HepG2 (cell line): ENCODE measurements around the gene ARID5B. TPM values are rescaled to one million over a fixed set of nuclear protein-coding genes. Genes with fewer than 3 reads are reported as not detected.

Experiments used
- ATAC-seq: fragments of 200-7000 bp; cut with Tn5 transposase; 3 replicates; pipeline ENCODE4 v1.9.1; 2020; ENCODE audit warnings: mild to moderate bottlenecking, moderate library complexity
- BruUV-seq: library from RNA; stranded (reverse); fragments of 400-500 nt; replicated peaks from 2 replicates; lab custom pipeline; 2021; lab: Mats Ljungman, UMichigan
- CTCF ChIA-PET: fragments of 300-600 bp; formaldehyde crosslinking; extraction: SDS; loops from one replicate; lab custom pipeline; 2021; ENCODE audit warnings: low total read pairs, inconsistent platforms, low intra/inter-chr PET ratio; lab: Yijun Ruan, JAX
- POLR2A ChIA-PET: fragments of 350-600 bp; sonication (Branson Sonifier 250); formaldehyde crosslinking; loops from one replicate; lab custom pipeline; 2020; ENCODE audit warnings: antibody characterized with exemption, inconsistent platforms; lab: Yijun Ruan, JAX
- DNase-seq: peaks from one replicate; pipeline ENCODE4 v3.0.0-alpha.2; 2015; ENCODE audit warnings: low spot score
- FAIRE-seq: peaks from 3 replicates; lab custom pipeline; 2011; peaks lifted over from hg19 to GRCh38; lab: Jason Lieb, UNC
- H2AFZ ChIP-seq: one replicate; pipeline ENCODE4 v1.6.1; 2011; ENCODE audit warnings: low read length, inconsistent platforms
- H3K27ac ChIP-seq: fragments of 300-600 bp; 3 replicates; pipeline ENCODE4 v1.8.0; 2011; ENCODE audit warnings: mixed run types, mild to moderate bottlenecking, mixed read lengths, low read length, inconsistent platforms; ENCODE audit not compliant: insufficient read depth; ENCODE audit errors: extremely low read length
- H3K27me3 ChIP-seq, 2 experiments: fragments of 200-600 bp in 1 of 2; 2 replicates in 1 of 2; 3 replicates in 1 of 2; pipeline versions ENCODE4 v1.6.0 to v1.8.0; 2011; ENCODE audit warnings: low read length in 2 of 2, mild to moderate bottlenecking in 2 of 2, moderate library complexity in 2 of 2, inconsistent platforms in 1 of 2; ENCODE audit not compliant: insufficient read depth in 2 of 2, control insufficient read depth in 1 of 2
- H3K36me3 ChIP-seq, 2 experiments: fragments of 200-600 bp in 1 of 2; replicated peaks in 1 of 2; 2 replicates in 1 of 2; 3 replicates in 1 of 2; pipeline versions ENCODE4 v1.5.1 to v1.8.0; 2011; ENCODE audit warnings: low read length in 2 of 2, inconsistent platforms in 1 of 2; ENCODE audit not compliant: insufficient read depth in 2 of 2, control insufficient read depth in 1 of 2
- H3K4me1 ChIP-seq: 2 replicates; pipeline ENCODE4 v1.5.1; 2012; ENCODE audit warnings: low read length, inconsistent platforms; ENCODE audit not compliant: insufficient read depth
- H3K4me2 ChIP-seq: 2 replicates; pipeline ENCODE4 v1.6.0; 2011; ENCODE audit warnings: low read depth, low read length, inconsistent platforms
- H3K4me3 ChIP-seq, 3 experiments: fragments of 200-600 bp in 1 of 3; sonication (generic), shearing (Covaris generic) in 1 of 3; replicated peaks in 1 of 3; 2 replicates each; pipeline ENCODE4 v1.5.1; 2011 to 2016; ENCODE audit warnings: low read length in 3 of 3, inconsistent platforms in 2 of 3, low read depth in 2 of 3, mild to moderate bottlenecking in 2 of 3, control low read depth in 1 of 3, mixed read lengths in 1 of 3; ENCODE audit not compliant: insufficient read depth in 1 of 3
- H3K79me2 ChIP-seq: one replicate; pipeline ENCODE4 v1.6.1; 2011; ENCODE audit warnings: low read length, inconsistent platforms; ENCODE audit not compliant: insufficient read depth
- H3K9ac ChIP-seq: 2 replicates; pipeline ENCODE4 v1.6.0; 2011; ENCODE audit warnings: mild to moderate bottlenecking, low read depth, low read length, inconsistent platforms; ENCODE audit not compliant: insufficient read depth
- H3K9me3 ChIP-seq: 2 replicates; pipeline ENCODE4 v1.5.1; 2012; ENCODE audit warnings: mild to moderate bottlenecking, low read length
- H4K20me1 ChIP-seq: 2 replicates; pipeline ENCODE4 v1.6.0; 2011; ENCODE audit warnings: inconsistent platforms, mild to moderate bottlenecking, low read length, moderate library complexity; ENCODE audit not compliant: insufficient read depth
- CBX2 ChIP-seq, 2 experiments: fragments of 200-600 bp in 1 of 2; sonication (generic); formaldehyde crosslinking in 1 of 2; IDR thresholded peaks; 2 replicates each; pipeline versions ENCODE4 v1.7.0 to v1.8.1; 2018 to 2022; ENCODE audit warnings: low read depth in 2 of 2, low read length in 1 of 2, mild to moderate bottlenecking in 1 of 2, missing genetic modification reagents in 1 of 2
- CSRNP2 ChIP-seq: sonication (generic); formaldehyde crosslinking; conservative IDR thresholded peaks from 2 replicates; pipeline ENCODE4 v1.8.0; 2022; ENCODE audit warnings: low read depth, missing genetic modification reagents
- EP300 ChIP-seq, 3 experiments: sonication (generic) in 1 of 3; formaldehyde crosslinking in 1 of 3; IDR thresholded peaks; 2 replicates each; pipeline versions ENCODE4 v1.5.1 to v1.6.1; 2011 to 2020; ENCODE audit warnings: low read depth in 2 of 3, low read length in 2 of 3, borderline replicate concordance in 1 of 3, improper control_type of control experiment in 1 of 3, mild to moderate bottlenecking in 1 of 3, missing genetic modification reagents in 1 of 3, moderate library complexity in 1 of 3
- EZH2 ChIP-seq: conservative IDR thresholded peaks from 2 replicates; pipeline ENCODE4 v1.6.1; 2012; ENCODE audit warnings: mild to moderate bottlenecking, low read depth, low read length, moderate library complexity
- GPBP1L1 ChIP-seq: sonication (generic); formaldehyde crosslinking; IDR thresholded peaks from 2 replicates; pipeline ENCODE4 v1.5.0; 2020; ENCODE audit warnings: mild to moderate bottlenecking, missing genetic modification reagents
- HOXA3 ChIP-seq: sonication (generic); formaldehyde crosslinking; IDR thresholded peaks from 2 replicates; pipeline ENCODE4 v1.5.0; 2020; ENCODE audit warnings: missing genetic modification reagents
- KLF13 ChIP-seq: sonication (generic); formaldehyde crosslinking; IDR thresholded peaks from 2 replicates; pipeline ENCODE4 v1.4.0; 2020; ENCODE audit warnings: mild to moderate bottlenecking, missing genetic modification reagents
- NFIC ChIP-seq: IDR thresholded peaks from 2 replicates; pipeline ENCODE4 v1.6.1; 2012; ENCODE audit warnings: mild to moderate bottlenecking, low read length, inconsistent platforms
- NKX3-1 ChIP-seq: sonication (generic); formaldehyde crosslinking; IDR thresholded peaks from 2 replicates; pipeline ENCODE4 v1.5.0; 2020; ENCODE audit warnings: missing genetic modification reagents
- PLSCR1 ChIP-seq: sonication (generic); formaldehyde crosslinking; IDR thresholded peaks from 2 replicates; pipeline ENCODE4 v1.5.0; 2020; ENCODE audit warnings: missing genetic modification reagents, mild to moderate bottlenecking, borderline replicate concordance
- POLR2AphosphoS2 ChIP-seq: IDR thresholded peaks from 2 replicates; pipeline ENCODE4 v1.6.1; 2011; ENCODE audit warnings: low read depth, low read length, improper control_type of control experiment
- SMC3 ChIP-seq: IDR thresholded peaks from 2 replicates; pipeline ENCODE4 v1.6.1; 2011; ENCODE audit warnings: low read length, improper control_type of control experiment
- SP2 ChIP-seq: sonication (generic); formaldehyde crosslinking; IDR thresholded peaks from 2 replicates; pipeline ENCODE4 v1.5.1; 2020; ENCODE audit warnings: mild to moderate bottlenecking, missing genetic modification reagents
- SRY ChIP-seq: sonication (generic); formaldehyde crosslinking; IDR thresholded peaks from 2 replicates; pipeline ENCODE4 v1.8.0; 2022; ENCODE audit warnings: mild to moderate bottlenecking, missing genetic modification reagents
- ZBTB33 ChIP-seq: sonication (generic); formaldehyde crosslinking; IDR thresholded peaks from 2 replicates; pipeline ENCODE4 v1.4.0; 2020; ENCODE audit warnings: missing genetic modification reagents
- ZMYM2 ChIP-seq: sonication (generic); formaldehyde crosslinking; IDR thresholded peaks from 2 replicates; pipeline ENCODE4 v1.8.0; 2022; ENCODE audit warnings: mild to moderate bottlenecking, missing genetic modification reagents
- ZNF33B ChIP-seq: sonication (generic); formaldehyde crosslinking; IDR thresholded peaks from 2 replicates; pipeline ENCODE4 v1.5.1; 2020; ENCODE audit warnings: mild to moderate bottlenecking, missing genetic modification reagents
- ZNF766 ChIP-seq: sonication (generic); formaldehyde crosslinking; IDR thresholded peaks from 2 replicates; pipeline ENCODE4 v1.5.0; 2020; ENCODE audit warnings: missing genetic modification reagents, borderline replicate concordance
- WGBS: methylation state at CpG from one replicate; pipeline ENCODE4 v1.1.6; 2017; ENCODE audit warnings: low lambda C conversion rate; 5-methylcytosine and 5-hydroxymethylcytosine counted together
- in situ Hi-C: cut with HindIII; loops from 2 replicates; pipeline ENCODE4 v1.10.0; 2017; ENCODE audit warnings: low pct_unique_long_range_greater_than_20kb; ENCODE audit not compliant: extremely low pct_ligation_motif_present
- intact Hi-C: fragments of 100-400 bp; cut with micrococcal nuclease; formaldehyde crosslinking; loops from one replicate; pipeline ENCODE4 v1.10.0; 2022; ENCODE audit not compliant: unreplicated experiment
- polyA plus RNA-seq, 8 experiments: library from polyadenylated mRNA; depleted of rRNA in 3 of 8; stranded (reverse) in 7 of 8; unstranded in 1 of 8; fragments of >200 nt; fragmentation: Illumina TruSeq in 4 of 8; extraction: Trizol in 4 of 8; gene quantifications; 2 replicates each; pipeline versions ENCODE4 v1.2.1 to v1.2.3, GENCODE V29; 2011 to 2016; ENCODE audit warnings: low read depth in 4 of 8, missing spikeins in 1 of 8, mixed read lengths in 1 of 8; ENCODE audit not compliant: insufficient read depth in 1 of 8
- total RNA-seq, 5 experiments: library from RNA; depleted of rRNA; stranded (reverse); fragments of >200 nt; fragmentation: Illumina TruSeq; extraction: Trizol; gene quantifications; 2 replicates each; pipeline ENCODE4 v1.2.3, GENCODE V29; 2016; ENCODE audit warnings: low read depth in 1 of 5

The ARID5B gene
- total and polyA plus RNA-seq, 2 of the 13 experiments (the other 11 are each of a cell fraction or from before 2014, with no cell fraction given), result 6.2 to 21.1 TPM

GRCh38 chr10:61891906-61892585 lies 9.5 kb upstream of the ARID5B start (continued):
- TF ChIP-seq GPBP1L1 (CRISPR knock-in tag), result no peak
- TF ChIP-seq SRY (CRISPR knock-in tag), result no peak
- TF ChIP-seq HOXA3, result no peak

GRCh38 chr10:61892961-61893360 lies 8.5 kb upstream of the ARID5B start:
- in situ Hi-C loops (no loop called here), intact Hi-C loops (no loop called here)
- Histone ChIP-seq H3K9ac (no peak overlapping the region), H3K36me3 (no peaks in the 10 kb centered on the region), H3K4me1 (peaks cover 30% of the 10 kb centered on the region), H3K79me2 (no peaks in the 10 kb centered on the region), H2AFZ (no peak overlapping the region), H3K27me3 (no peaks in the 10 kb centered on the region), H3K27ac (no peak overlapping the region), H4K20me1 (no peaks in the 10 kb centered on the region), H3K9me3 (no peaks in the 10 kb centered on the region), H3K4me2 (no peak overlapping the region), H3K4me3 (no peak overlapping the region)
- ChIA-PET CTCF (no interaction called here), POLR2A (no interaction called here)
- no peak for DNase-seq
- FAIRE-seq, result no peak
- ATAC-seq, result no peak
- WGBS, result 92% methylated on average over 4 of the region's 4 CpGs
- no TSS peak for BruUV-seq
- no peak for TF ChIP-seq NFIC
- no peak for TF ChIP-seq ZBTB33 (CRISPR knock-in tag)
- no peak for TF ChIP-seq CSRNP2 (CRISPR knock-in tag)
- TF ChIP-seq CBX2 (IDR thresholded peaks at IDR 0.05; ENCODE audit: low read depth, low read length), result no peak
- TF ChIP-seq CBX2 (CRISPR knock-in tag; IDR thresholded peaks at IDR 0.05; ENCODE audit: low read depth), result no peak
- no peak for TF ChIP-seq ZMYM2 (CRISPR knock-in tag)
- TF ChIP-seq ZNF33B, result no peak
- TF ChIP-seq POLR2AphosphoS2, result no peak
- TF ChIP-seq ZNF766 (CRISPR knock-in tag), result no peak
- TF ChIP-seq SMC3, result no peak
- no peak for TF ChIP-seq SP2
- TF ChIP-seq EZH2, result no peak
- TF ChIP-seq PLSCR1, result no peak
- no peak for TF ChIP-seq KLF13 (CRISPR knock-in tag)
- TF ChIP-seq EP300 (IDR thresholded peaks at IDR 0.05; ENCODE audit: low read depth in 2 of 2, low read length in 2 of 2), result no peak
- no peak for TF ChIP-seq EP300 (CRISPR knock-in tag; IDR thresholded peaks at IDR 0.05; ENCODE audit: borderline replicate concordance)
- no peak for TF ChIP-seq NKX3-1 (CRISPR knock-in tag)
